HTR-8/SVneo (cell line): ENCODE data around the gene MYADML2.
"Not testable (repeated sequence)": the region's sequence is repeated elsewhere in the genome, so short reads cannot be mapped to it uniquely, and the experiment has no call there.

Experiments used
- DNase-seq: peaks from one replicate; pipeline ENCODE4 v3.0.0; 2011; ENCODE audit warnings: low spot score, mixed read lengths; ENCODE audit not compliant: insufficient read length
- FAIRE-seq: peaks from 2 replicates; lab custom pipeline; 2011; peaks lifted over from hg19 to GRCh38; lab: Jason Lieb, UNC

The MYADML2 gene

DNA sequence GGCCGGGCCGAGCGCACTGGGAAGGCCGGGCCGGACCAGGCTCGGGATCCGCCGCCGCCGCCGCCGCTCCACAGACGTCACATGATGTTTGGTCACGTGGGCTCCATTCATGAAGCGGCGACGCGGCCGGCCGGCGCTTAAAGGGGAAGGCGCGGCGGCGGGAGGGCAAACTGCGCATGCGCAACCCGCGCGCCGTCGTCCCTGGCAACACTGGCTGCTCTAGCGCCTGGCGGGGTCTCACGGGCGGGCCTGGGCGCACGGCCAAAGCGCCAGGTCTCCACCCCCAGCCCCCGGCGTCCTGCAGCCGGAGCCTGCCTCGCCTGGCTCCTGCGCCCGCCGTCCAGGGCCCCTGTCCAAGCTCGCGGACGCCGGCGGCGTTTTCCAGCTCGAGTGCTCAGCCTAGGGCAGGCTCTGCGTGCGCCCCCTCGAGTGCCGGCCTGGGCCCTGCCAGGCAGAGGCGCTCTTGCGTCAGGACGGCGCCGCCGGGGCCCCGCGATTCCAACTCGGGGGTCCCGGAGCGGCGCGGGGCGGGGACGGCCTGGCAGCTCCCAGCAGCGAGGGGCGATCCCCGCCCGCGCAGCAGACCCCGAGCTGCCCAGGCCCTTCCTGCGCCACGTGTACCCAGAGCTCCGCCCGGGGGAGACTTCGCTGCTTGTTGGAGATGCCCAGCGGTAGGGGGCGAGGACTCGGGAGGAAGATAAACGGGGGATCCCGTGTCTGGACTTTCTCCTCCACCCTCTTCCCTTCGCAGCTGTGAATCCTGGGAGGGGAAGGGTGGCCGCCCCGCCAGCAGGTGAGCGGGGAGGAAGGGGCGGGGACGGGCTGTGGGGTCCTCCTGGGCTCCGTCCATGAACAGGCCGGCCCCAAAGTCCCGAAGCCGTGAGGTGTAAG lies 19.1 kb downstream of the MYADML2 start, which contains the start of gene MAFG:
Gene MAFG, minus strand, starts transcription at position 83 of the 891 bp plus-strand sequence. CDS start 4,550 bp downstream, outside the sequence.
- FAIRE-seq = peak; percentile 92
- peak; percentile 94 for DNase-seq

DNA sequence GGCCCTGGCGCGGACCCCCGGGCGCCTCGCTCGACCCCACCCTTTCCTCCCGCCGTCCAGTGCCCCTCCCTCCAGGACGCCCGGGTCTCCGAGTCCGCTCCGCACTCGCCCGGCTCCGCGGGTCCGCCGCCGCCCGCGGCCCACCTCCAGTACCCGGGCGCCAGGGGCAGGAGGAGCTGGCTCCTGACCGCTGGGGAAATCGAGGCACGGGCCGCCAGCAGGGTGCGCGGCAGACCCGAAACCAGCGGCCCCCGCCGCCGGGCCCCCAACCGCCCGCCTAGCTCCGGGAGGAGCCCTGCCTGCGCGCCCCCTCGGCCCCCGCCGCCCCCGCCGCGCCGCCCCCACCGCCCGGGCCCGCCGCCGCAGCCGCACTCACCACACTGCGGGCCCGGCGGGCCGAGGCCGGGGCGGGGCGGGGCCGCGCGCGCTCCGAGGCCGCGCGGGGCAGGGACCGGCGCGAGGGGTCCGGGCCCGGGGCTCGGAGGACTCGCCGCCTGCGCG lies 19.8 kb downstream of the MYADML2 start:
- DNase-seq = no peak
- no peak for FAIRE-seq

DNA sequence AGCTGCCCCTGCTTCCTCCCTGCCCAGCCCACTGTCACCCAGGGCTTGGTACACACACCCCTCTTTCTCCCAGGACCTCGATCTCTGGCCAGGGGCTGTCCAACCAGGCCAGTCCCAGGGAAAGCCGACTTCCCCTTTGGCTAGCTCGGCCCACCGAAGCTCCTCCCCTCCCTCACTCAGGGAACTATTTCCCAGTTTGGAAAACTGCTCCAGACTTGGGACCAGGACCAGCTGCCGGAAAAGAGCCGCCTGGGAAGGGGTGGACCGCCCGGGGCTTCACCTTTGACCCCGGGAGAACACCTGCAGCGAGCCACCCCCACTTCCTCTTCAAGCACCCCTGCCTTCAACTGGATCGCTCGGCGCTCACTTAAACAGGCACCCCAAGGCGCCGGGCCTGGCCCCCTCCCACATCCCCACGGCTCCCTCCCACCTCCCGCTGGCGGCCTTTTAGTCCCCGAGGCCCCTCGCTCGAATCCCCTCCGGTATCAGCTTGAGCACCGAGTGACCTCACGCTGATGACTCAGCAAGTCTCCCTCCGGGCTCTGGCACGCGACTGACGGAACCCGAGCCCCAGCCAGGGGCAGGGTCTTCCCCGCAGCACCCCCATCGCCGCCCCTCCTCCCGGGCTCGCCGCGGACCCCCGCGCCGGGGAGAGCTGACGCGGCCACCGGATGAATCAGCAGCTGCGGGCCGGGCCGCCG lies 20.4 kb downstream of the MYADML2 start:
- FAIRE-seq (peak; percentile 84), DNase-seq (peak; percentile 75)

DNA sequence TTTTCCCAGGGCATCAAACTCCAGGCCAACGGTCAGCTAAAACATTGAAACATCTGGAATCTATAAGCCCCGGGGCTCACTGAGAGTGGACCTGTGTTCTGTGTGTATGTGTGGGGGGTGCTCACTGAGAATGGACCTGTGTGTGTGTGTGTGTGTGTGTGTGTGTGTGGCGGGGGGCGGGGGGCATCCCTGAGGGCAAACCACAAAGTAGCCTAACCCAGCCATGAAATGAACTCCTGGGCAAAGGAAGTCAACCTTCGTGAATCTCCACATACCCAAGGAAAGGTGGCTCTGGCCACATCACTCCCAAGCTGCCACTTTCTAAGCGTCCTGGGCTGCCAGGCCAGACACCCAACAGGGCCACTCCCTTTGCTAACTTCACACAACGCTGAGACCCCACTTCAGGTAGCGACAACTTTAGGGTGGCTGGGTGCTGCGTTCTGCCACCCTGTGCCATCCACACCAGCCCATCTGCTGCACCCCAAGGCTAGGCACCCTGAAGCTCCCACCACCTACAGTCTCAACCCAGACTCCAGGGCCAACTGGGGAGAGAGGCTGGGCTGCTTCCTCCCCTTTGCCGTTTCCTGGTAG lies 21.1 kb downstream of the MYADML2 start:
- FAIRE-seq (no peak), DNase-seq (no peak)

DNA sequence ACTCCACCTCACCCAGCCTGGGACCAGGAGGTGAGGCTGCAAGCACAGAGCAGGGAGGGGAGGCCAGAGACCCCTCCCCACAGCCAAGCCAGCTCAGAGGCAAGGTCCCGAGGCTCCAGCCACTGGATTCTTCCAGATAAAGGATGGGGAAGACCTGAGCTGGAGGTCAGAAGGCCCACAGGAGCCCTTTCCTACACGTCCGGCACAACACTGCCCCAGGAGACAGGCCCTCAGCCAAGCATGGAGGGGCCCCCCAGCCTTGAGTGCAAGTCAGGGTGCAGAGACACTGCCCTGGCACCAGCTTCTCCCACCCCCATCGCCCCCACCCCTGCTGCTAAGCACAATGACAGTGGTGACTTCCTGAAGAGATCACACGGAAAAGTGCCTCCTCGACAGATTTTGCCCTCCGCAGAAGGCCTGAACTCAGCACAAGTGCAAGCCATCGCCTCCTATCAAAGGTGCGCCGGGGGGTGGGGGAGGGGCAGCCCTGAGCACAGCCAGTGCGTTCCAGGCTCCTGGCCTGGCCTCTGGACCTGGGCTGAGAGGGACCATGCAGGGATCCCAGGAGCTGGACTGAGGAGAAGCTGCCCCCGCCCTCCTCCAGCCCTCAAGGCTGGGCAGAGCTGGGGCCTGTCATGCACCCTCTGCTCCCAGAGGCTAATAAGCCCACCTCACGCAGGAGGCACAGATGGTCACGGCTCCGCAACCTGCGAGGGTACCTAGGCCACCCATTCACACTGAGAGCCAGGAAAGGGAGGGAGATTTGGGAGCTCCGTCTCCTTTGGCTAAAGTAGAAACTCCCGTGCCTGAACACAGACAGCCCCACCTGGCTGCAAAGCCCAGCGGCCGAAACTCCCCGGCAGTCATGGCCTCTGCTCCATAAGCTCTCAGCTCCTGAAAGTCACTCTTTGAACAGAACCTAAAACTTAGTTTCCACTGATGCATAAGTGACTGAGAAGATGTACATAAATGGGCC lies 22.2 kb downstream of the MYADML2 start:
- FAIRE-seq (no peak), DNase-seq (no peak)

DNA sequence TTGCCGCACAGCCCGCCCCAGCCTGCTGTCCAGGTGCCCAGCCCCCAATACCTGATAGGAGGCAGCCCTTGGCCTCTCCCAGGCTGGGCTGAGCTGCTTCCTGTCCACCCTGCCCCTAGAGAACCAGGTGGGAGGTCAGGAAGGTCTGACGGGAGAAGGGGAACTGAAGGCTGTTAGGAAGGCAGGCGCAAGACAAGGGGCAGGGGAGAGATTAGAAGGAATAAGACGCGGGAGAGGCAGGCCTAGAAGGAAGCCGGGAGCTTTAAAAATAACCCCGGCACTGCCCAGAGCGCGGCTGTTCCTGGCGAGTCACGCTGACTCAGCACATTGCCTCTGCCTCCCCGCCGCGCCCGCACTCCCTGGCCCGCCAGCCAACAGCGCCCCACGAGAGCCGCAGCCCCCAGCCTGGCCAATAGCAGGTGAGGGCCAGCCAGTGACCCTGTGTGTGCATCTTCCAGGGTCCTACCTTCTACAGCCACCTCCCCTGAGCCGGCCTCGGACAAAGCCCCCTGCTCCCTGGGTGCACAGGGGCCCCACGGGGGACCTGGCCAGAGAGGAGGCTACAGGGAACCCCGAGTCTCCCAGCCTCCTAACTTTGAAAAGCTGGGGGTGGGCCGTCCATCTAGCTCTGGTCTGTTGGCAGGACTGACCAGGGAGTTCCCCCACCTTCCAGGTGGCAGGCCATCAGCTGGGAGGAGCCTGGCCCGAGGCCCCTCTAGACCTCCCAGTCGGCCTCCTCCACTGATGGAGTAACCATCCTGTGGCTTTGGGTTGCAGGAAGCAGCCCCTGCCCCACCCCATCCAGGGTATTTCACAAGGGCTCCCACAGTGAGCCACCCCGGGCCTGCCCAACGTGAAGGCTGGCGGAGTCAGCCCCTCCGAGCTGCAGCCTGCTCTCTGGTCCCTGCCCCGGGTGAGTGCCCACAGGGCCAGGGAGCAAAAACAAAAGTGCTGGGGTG lies 23.5 kb downstream of the MYADML2 start:
- DNase-seq = no peak
- no peak for FAIRE-seq

DNA sequence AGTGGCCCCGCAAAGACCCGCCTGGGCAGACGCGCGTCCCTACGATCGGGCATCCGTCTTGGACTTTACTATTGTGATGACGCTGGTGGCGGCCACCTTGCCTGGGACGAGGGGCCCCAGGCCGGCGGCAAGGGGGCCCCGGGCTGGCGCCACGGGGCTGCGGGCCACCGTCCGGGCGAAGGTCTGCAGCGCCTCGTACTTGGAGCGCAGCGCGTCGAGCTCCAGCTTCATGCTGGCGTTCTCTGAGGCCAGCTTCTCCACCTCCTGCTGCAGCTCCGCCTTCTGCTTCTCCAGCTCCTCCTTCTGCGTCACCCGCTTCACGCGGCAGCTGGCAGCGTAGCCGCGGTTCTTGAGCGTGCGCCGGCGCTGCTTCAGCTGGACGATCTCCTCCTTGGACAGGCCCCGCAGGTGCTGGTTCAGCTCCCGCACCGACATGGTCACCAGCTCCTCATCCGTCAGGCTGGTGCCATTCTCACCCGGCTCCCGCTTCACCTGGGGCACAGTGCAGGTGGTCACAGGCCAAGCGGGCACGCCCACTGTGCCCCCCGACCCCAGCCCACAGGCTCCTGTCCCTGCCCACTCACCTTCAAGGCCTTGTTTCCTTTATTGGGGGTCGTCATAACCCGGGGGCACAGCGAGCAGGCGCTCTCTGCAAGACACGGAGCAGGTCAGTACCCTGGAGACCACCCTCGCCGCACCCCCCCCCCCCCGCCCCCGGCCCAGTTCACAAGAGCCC lies 24.3 kb downstream of the MYADML2 start:
- FAIRE-seq = no peak
- no peak for DNase-seq

DNA sequence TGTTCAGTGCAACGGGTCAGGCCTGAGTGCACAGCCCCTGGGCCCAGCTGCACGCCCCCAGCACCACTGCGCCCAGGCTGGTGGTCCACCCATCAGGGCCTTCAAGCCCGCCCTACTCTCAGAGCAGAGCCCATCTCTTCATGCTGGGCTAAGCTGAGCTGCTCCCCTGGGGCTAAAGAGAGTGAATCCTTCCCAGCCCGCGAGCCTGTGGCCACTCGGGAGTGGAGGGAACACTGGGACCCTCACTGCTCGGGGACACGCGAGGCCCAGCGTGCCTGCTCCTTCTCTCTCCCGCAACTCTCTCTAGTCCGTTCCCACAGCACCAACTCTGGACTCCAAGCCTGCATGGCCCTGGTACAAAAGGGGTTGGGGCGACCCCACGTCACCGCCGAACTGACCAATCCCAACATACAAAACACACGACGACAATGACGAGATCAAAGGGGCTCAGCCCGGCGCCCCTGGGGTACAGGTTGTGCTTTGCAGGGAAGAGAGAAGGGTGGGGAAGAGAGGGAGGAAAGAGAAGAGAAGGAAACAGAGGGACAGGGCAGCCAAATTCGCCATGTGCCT lies 25.0 kb downstream of the MYADML2 start:
- DNase-seq (no peak), FAIRE-seq (no peak)

DNA sequence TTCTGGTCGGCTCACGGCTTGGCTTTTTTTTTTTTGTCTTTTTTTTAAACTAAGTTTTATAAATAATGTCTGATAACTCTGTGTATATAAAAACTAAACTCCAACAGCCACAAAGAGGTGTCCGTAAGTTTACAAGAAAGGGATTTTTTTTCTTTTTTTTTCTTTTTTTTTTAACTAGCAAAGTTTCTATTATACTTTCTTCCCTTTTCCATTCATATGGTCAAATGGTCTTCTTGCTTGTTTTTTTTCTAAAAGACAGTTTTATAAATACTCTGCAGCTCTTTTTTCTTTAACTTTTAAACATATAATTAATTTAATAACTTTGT lies 25.5 kb downstream of the MYADML2 start:
- no peak for FAIRE-seq

DNA sequence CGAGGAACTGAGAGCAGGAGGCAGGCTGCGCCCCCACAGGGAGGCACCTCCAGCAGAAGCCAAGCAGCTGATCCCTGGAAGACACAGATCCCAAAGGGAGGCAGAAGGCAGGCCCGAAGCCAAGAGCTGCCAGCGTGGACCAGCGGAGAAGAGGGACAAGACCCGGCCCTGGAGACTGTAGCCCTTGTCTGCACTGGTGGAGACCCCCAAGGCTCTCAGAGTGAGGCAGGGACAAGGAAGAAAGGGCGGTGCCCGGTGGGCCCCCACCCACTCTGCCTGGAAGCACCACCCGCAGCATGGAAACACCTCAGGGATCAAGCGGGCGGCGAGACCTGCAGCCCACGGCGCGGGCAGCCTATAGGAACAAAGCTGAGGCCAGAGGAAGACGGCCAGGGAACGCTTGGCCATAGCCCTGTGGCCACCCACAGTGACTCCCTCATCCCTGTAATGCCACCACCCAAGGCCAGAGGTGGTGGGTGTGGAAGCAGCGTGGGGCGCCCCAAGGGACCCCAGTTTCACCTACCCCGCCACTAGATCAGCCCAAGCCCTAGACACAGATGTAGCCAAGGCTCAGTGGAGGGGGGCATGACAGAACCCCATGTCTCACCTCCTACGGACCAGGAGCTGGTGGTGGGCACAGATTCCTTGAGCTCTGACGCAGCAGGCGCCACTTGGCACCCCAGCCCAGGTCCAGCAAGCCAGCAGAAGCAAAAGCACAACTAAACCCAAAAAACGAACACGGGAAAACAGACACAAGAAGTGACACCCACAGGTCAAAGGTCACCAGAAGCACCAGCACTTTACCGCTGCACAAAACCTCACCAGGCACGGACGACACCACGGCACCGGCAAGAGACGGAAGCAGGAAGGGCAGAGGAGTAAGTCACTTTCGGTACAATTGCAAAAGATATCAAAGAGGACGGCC lies 26.2 kb downstream of the MYADML2 start:
- no peak for DNase-seq
- FAIRE-seq = no peak

More for the DNA sequence above, 25.5 kb downstream of the MYADML2 start:
- DNase-seq = no peak

DNA sequence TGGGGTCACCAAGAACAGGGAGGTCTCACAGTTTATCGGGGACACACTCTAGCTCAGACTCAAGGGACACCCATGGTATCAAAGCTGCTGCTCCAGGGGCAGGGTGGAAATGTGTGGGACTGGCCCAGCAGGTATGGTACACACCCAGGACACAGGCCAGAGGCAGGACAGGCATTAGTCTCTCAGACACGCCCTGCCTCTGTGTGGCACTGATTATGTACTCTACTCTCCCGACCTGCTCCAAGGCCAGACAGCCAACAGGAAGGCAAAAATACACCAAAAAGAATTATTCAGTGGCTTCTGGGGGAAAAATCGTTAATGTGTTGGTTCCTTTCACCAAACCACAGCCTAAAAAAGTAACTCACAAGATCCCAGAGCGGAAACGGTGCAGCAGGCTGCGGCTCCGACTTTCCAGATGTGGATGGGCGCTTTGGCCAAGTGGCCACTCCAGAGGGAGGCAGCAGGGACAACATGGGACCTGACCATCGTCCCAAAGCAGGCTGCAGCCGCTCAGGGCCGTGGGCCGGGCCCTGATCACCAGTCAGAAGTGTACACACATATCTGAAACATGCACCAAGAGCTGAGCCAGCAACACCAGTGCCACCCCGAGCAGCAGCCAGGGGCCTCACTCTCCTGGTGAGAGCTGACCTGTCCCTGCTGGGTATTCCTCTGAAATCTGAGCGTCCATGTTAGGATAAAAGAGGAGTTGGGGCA lies 28.0 kb downstream of the MYADML2 start:
- DNase-seq (no peak), FAIRE-seq (peak; percentile 9)

DNA sequence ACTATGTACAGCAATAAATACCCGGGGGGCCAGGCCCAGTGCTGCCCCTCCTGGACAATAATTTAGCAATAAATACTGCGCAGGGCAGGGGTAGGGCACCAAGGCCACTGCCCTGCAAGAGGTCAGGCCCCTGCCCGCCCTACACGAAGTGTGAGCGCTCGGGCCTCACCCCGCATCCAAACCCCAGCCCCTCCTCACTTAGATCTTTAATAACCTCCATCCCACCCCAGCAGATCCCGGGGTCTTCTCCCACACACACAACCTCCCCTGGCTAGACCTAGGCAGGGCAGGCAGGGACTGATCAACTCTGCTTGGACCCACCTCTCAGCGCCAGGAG lies 28.7 kb downstream of the MYADML2 start:
- DNase-seq, FAIRE-seq: not testable (repeated sequence)

DNA sequence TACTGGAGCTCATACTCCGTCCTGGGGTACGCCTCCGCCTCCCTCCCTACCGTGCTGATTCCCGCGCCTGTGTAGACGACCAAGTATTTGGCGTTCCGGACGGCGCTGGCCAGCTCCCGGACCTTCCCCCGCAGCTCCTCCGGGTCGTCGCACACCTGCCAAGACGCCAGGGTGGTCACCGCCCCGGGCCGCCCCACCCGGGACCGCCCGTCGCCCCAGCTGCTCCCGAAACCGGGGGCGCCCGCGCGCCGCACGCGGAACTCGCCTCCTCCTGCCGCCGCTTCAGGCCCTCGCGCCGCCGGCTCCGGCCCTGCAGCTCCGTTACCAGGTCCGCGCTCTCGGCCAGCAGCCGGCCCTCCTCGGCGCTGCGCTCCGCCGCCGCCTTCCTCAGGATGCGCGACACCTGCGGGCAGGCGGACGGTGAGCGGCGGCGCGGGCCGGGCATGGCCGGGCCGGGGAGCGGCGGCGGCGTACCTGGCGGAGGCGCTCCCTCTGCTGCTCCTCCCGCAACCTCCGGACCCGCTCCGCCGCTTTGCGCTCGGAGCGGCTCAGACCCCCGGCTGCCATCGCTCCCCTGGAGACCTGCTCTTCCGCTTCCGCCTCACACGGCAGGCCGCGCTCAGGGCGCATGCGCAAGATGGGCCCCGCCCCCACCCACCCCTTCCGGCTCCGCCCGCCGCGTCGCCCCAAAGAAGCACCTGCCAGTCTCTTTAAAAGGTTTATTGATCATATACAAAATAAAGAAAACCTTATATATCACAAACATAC lies 29.3 kb downstream of the MYADML2 start, which contains the start of gene SIRT7:
Gene SIRT7, minus strand, starts transcription at position 612 of the 768 bp plus-strand sequence. Its CDS starts 45 bp downstream, at position 567.
- FAIRE-seq (no peak), DNase-seq (peak; percentile 92)

DNA sequence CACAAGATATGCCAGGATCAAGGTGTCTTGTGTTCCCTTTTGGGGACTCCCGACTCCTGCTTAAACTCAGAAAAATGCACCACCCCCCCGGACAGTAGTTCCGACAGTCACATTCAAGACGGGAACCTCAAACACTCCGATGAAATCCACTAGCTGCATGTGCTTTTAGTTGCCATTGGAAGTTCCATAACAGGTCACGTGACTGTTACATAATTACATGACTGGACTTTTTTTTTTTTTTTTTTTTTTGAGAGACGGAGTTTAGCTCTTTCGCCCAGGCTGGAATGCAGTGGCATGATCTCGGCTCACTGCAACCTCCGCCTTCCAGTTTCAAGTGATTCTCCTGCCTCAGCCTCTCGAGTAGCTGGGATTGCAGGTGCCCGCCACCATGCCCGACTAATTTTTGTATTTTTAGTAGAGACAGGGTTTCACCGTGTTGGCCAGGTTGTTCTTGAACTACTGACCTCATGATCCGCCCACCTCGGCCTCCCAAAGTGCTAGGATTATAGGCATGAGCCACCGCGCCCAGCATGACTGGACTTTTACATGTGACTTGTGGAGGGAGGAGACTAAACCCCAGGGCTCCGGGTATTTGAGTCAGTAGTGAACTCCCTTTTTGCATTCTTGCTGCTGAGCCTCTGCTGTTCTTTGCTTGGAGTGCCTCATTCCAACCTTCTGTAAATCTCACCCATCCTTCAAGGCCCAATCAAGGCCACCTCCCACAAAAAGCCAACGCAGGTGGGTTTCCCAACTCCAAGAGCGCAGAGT lies 30.6 kb downstream of the MYADML2 start:
- FAIRE-seq = no peak
- no peak for DNase-seq
